Measurements from ENCODE around the gene CHST2.

CHST2 gene

DNA sequence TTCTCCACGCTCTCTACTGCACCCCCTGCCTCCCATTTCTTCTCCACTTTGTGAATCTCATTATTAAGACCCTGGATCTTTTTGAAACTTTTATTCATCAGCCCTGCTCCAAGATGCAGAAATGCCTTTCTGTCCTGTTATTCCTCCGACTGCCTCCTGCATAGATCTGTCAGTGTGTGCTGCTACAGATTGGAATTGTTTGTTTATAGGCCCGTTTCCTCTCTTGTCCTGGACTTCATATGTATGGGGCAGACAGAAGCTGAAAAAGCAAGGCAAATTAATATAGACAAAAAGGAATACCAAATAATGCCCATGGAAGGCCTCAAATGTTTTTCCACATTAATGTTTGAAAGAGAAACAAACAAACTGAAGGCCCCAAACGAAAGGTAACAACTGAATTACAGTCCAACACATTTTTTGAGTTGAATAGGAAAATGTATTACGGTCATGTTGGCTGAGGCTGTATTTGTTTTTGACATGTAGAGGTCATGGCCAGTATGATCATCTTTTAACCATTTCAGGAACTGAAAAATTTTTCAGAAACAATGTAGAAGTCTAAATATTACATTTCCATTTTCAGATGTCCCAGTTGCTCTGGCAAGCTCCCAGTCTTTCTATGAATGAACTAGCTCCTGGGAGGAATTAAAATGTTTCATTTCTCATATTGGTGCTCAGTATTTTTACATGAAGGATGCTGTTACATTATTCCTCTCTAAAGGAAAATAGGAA is 8.8 kb downstream of the CHST2 start:
- DNase-seq = no peak

- DNase-seq = no peak
These were observed 12.8 kb downstream of the CHST2 start for GRCh38 chr3:143132246-143132980.

- peak in 13 of 56 donors; percentile 5 to 62 (median 25) for DNase-seq
These were observed 14.9 kb downstream of the CHST2 start for GRCh38 chr3:143134471-143134870.

- peak in 17 of 56 donors; percentile 2 to 56 (median 17) for DNase-seq
These were observed 15.6 kb downstream of the CHST2 start for GRCh38 chr3:143135150-143135549.

DNA sequence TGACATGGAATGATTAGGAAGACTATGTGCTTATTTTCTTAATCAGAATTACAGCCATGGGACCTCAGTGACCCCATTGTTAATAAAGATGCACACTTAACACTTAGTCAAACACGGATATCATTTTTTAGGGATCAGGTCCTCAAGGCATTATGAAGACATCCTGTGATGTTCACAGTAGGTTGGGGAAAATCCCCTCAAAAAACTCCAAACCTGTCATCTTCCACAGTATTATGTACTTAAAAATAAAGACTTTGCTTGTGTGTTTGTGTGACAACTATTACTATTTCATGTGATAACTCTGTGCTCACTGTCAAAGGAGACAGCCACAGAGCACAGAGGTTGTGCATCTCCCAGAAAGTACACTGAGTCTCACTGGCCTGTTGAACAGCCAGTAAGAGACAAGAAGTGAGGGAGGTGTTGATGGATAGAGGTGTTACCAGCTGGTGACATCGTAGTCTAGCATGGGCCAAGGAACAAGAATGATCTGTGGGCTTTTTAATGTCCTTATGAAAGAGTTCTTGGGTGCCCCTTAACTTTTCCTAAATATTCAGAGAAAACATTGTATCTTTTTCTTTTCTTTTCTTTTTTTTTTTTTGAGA is 18.0 kb downstream of the CHST2 start:
- DNase-seq = no peak

DNA sequence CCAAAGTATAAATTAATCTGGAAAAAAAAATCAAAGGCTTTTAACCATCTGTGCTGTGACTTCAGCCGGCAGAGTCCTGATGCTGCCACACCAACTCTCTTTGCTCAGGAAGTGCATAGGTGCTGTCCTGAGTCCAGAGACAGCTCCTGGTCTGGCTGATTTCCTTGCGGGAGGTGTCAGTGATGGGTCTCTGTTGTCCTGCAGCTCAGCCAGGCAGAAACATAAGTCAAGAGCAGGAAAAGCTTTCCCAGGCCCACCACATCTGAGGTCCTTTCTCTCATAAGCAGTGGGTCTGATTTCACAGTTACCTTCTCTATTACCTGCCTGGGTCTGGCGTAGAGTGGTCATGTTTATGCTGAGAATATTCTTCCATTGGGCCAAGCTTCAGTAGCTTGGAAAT is 19.4 kb downstream of the CHST2 start:
- DNase-seq = no peak

DNA sequence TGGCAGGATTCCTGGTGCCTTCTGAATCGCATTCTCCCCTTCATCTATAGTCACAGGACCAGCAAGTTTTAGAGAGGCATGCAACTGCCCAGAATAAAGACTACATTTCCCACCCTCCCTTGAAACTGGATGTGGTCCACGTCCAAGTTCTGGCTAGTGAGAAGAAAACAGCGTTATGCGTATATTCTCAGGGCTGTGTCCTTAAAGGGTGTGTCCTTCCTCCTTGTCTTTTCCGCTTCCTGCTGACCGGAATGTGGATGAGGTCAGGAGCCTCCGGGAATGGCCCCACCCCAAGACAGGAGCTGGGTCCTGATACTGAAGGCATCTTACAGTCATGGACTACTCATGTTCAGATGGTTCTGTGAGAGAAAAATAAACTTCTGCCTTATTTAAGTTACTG is 20.2 kb downstream of the CHST2 start:
- DNase-seq = no peak

DNA sequence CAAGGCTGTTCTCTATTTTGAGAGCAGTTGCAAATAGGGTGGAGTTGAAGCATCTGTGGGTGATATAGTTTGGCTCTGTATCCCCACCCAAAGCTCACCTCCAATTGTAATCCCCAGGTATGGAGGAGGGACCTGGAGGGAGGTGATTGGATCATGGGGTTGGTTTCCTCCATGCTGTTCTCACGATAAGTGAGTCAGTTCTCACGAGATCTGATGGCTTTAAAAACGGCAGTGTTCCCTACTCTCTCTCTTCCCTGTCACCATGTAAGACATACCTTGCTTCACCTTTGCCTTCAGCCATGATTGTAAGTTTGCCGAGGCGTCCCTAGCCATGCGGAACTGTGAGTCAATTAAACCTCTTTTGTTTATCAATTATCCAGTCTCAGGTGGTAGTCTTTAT is 21.0 kb downstream of the CHST2 start:
- no peak for DNase-seq

- no peak for DNase-seq
These were observed 22.8 kb downstream of the CHST2 start for GRCh38 chr3:143142354-143142753.

- DNase-seq = no peak
These were observed 26.3 kb downstream of the CHST2 start for GRCh38 chr3:143145906-143146305.

DNA sequence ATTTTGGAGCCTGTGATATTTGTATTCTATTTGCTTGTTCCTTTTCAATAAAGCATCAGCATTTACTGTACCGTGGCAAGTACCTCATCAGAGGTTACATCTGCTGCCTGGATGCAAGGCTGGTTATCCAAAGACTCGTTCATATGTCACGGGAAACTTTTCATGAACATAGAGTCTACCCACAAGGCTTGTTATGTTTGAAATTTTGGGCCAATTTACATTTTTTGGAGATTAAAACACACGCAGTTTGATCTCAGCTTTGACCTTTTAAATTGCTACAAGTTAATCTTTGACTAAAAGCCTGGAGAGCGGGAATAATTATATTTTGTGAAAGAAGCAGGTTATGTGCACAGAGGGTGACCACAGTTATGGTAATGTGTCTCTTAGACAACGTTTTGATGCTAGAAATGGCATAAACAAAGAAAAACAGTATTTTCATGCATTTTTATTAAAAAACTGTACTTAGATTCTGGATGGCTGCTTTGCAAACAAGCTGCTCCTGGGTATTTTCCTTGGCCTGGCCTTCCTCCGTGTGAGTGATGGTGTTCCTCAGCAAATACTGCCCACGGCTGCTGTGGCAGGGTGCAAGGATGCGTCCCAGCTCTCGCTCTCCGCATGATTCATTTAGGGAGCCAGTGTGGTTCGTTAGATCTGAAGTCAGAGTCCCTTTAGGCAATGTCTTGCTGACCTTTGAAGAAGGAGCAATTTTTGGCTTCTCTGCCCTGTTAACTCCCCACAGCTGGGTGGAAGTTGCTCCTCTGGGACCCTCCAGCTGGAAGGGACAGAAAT is 27.1 kb downstream of the CHST2 start:
- DNase-seq = no peak

DNA sequence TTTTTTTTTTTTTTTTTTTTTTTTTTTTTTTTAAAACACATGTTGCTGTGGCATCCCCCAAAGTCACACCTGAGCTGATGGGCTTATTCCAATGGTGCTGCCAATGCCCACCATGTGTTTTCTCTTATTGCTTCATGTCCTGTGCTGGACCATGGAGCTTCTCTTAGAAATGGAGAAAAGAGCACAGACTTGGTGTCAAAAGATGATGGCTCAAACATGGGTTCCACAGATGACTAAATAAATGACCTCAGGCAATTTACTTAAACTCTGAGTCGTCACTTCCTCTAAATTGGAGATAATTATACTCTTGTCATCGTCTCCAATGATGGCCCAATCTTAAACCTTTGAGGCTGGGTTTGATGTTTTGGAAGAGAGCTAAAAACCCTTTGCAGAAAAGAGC is 28.1 kb downstream of the CHST2 start:
- no peak for DNase-seq

DNA sequence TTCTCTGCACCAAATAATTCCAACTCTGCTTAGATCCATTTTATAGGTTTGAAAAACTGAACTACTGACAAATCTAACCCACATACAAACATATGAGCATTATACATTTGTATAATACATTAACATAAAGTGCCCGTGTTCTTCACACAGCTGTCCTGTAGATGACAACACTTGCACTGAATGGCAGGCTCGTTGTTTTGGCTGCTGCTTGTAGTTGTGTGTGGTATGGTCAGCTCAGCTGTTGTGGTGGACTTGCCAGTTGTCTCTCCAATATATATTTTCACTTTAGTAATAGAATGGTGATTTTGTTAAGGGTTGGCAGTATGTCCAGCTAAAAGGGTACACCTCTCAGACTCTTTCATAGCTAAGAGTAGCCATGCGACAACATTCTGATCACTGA is 30.5 kb downstream of the CHST2 start:
- no peak for DNase-seq

- DNase-seq = no peak
These were observed 31.6 kb downstream of the CHST2 start for GRCh38 chr3:143151004-143151731.

- DNase-seq = no peak
These were observed 32.5 kb downstream of the CHST2 start for GRCh38 chr3:143152043-143152442.

DNA sequence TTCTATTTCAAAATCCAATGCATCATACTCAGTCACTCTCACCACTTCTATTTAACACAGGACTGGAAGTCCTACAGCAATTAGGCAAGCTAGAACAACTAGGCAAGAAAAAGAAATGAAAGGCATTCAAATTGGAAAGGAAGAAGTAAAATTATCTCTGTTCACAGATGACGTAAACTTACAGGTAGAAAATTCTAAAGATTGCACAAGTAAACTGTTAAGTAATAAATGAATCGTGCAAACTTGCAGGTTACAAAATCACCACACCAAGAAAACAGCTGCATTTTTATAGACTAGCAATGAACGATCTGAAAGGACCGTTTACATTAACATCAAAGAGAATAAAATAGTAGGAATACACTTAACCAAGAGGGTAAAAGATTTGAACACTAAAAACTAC is 36.2 kb downstream of the CHST2 start:
- no peak for DNase-seq

- DNase-seq = no peak
These were observed 38.7 kb downstream of the CHST2 start for GRCh38 chr3:143158014-143158988.

- DNase-seq = no peak
These were observed 40.9 kb downstream of the CHST2 start for GRCh38 chr3:143160437-143160836.

- DNase-seq = no peak
These were observed 44.1 kb downstream of the CHST2 start for GRCh38 chr3:143163562-143164100.

DNA sequence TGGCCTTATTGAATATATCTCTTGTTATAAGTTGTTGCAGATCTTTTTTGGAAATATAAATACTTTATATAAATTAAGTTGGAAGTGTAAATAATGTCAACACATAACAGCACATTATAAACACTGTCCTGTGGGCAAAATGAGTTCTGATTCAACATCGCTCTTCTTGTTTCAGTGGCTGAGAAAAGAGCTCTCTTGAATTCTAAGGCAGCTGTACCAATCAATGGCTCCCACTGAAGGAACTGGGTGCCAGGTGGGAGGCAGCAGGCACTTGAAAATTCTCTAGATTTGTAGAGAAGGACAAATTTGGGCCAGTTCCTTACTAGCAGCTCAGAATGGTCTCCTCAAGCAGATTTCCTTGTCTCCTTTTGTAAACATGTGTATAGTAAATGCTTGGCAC is 45.6 kb downstream of the CHST2 start:
- no peak for DNase-seq
